H9 (cell line): ENCODE measurements around the gene SREBF2. TPM values are rescaled to one million over a fixed set of nuclear protein-coding genes. Genes with fewer than 3 reads are reported as not detected.

ENCODE experiments used
- DNase-seq: peaks from one replicate; pipeline ENCODE4 v3.0.0-alpha.2; 2017
- H2AFZ ChIP-seq: one replicate; pipeline ENCODE4 v1.6.1; 2013; ENCODE audit warnings: mild to moderate bottlenecking, low read length, control low read depth, moderate library complexity
- H2AK5ac ChIP-seq: 2 replicates; pipeline ENCODE4 v1.6.1; 2013; ENCODE audit warnings: low read length, control low read depth, mixed read lengths; ENCODE audit not compliant: insufficient read length
- H2BK120ac ChIP-seq: one replicate; pipeline ENCODE4 v1.6.1; 2013; ENCODE audit warnings: low read depth, mild to moderate bottlenecking, low read length, control low read depth, inconsistent platforms; ENCODE audit not compliant: poor library complexity, severe bottlenecking
- H2BK12ac ChIP-seq: 2 replicates; pipeline ENCODE4 v1.6.1; 2013; ENCODE audit warnings: low read length, control low read depth, mixed read lengths, low read depth; ENCODE audit not compliant: insufficient read length
- H2BK15ac ChIP-seq: 2 replicates; pipeline ENCODE4 v1.6.1; 2013; ENCODE audit warnings: low read depth, low read length, control low read depth
- H2BK20ac ChIP-seq: one replicate; pipeline ENCODE4 v1.6.1; 2013; ENCODE audit warnings: low read depth, mild to moderate bottlenecking, low read length, control low read depth, inconsistent platforms; ENCODE audit not compliant: poor library complexity, severe bottlenecking
- H2BK5ac ChIP-seq: 2 replicates; pipeline ENCODE4 v1.6.1; 2013; ENCODE audit warnings: low read length, control low read depth, mixed read lengths; ENCODE audit not compliant: insufficient read length
- H3K14ac ChIP-seq: 2 replicates; pipeline ENCODE4 v1.6.1; 2013; ENCODE audit warnings: low read length, control low read depth; ENCODE audit not compliant: insufficient read depth
- H3K18ac ChIP-seq: 2 replicates; pipeline ENCODE4 v1.6.1; 2013; ENCODE audit warnings: low read depth, mild to moderate bottlenecking, mixed read lengths, low read length, control low read depth; ENCODE audit not compliant: insufficient read length
- H3K23ac ChIP-seq: 2 replicates; pipeline ENCODE4 v1.6.1; 2013; ENCODE audit warnings: low read length, control low read depth, mixed read lengths, low read depth; ENCODE audit not compliant: insufficient read length
- H3K23me2 ChIP-seq: 2 replicates; pipeline ENCODE4 v1.6.1; 2013; ENCODE audit warnings: low read depth, mild to moderate bottlenecking, mixed read lengths, low read length, control low read depth; ENCODE audit not compliant: insufficient read length, poor library complexity, severe bottlenecking
- H3K27ac ChIP-seq: 2 replicates; pipeline ENCODE4 v1.5.1; 2013; ENCODE audit warnings: low read length, control low read depth, mixed read lengths, low read depth; ENCODE audit not compliant: insufficient read length
- H3K27me3 ChIP-seq: 2 replicates; pipeline ENCODE4 v1.6.1; 2013; ENCODE audit warnings: low read length, control low read depth, inconsistent platforms; ENCODE audit not compliant: insufficient read depth
- H3K4ac ChIP-seq: 2 replicates; pipeline ENCODE4 v1.6.1; 2013; ENCODE audit warnings: low read depth, mild to moderate bottlenecking, control low read depth, inconsistent platforms, low read length, moderate library complexity
- H3K4me1 ChIP-seq: 2 replicates; pipeline ENCODE4 v1.6.1; 2013; ENCODE audit warnings: low read length, control low read depth, inconsistent platforms; ENCODE audit not compliant: insufficient read depth
- H3K4me2 ChIP-seq: 2 replicates; pipeline ENCODE4 v1.6.1; 2013; ENCODE audit warnings: low read length, control low read depth, mixed read lengths; ENCODE audit not compliant: insufficient read length, insufficient read depth
- H3K56ac ChIP-seq: 2 replicates; pipeline ENCODE4 v1.6.1; 2013; ENCODE audit warnings: low read depth, mild to moderate bottlenecking, mixed read lengths, low read length, control low read depth; ENCODE audit not compliant: insufficient read length
- H3K79me1 ChIP-seq: 2 replicates; pipeline ENCODE4 v1.6.1; 2013; ENCODE audit warnings: low read depth, mild to moderate bottlenecking, moderate library complexity, low read length, control low read depth, inconsistent platforms; ENCODE audit not compliant: insufficient read depth, poor library complexity, severe bottlenecking
- H3K79me2 ChIP-seq: 2 replicates; pipeline ENCODE4 v1.6.1; 2013; ENCODE audit warnings: low read length, control low read depth, inconsistent platforms; ENCODE audit not compliant: insufficient read depth
- H3K9ac ChIP-seq: 2 replicates; pipeline ENCODE4 v1.6.1; 2013; ENCODE audit warnings: low read length, control low read depth, mixed read lengths; ENCODE audit not compliant: insufficient read length; ENCODE audit errors: extremely low read depth
- H3K9me3 ChIP-seq: one replicate; pipeline ENCODE4 v1.6.1; 2013; ENCODE audit warnings: low read depth, low read length, inconsistent platforms; ENCODE audit not compliant: control insufficient read depth
- H3T11ph ChIP-seq: one replicate; pipeline ENCODE4 v1.6.1; 2013; ENCODE audit warnings: mild to moderate bottlenecking, low read length, control low read depth, inconsistent platforms
- H4K20me1 ChIP-seq: one replicate; pipeline ENCODE4 v1.6.1; 2013; ENCODE audit not compliant: control insufficient read depth, insufficient read length, insufficient read depth
- H4K5ac ChIP-seq: 2 replicates; pipeline ENCODE4 v1.6.1; 2013; ENCODE audit warnings: low read depth, mild to moderate bottlenecking, mixed read lengths, low read length, control low read depth; ENCODE audit not compliant: insufficient read length
- H4K8ac ChIP-seq: replicated peaks from 2 replicates; pipeline ENCODE4 v1.6.1; 2013; ENCODE audit warnings: low read length, control low read depth, mixed read lengths, low read depth; ENCODE audit not compliant: insufficient read length
- H4K91ac ChIP-seq: 2 replicates; pipeline ENCODE4 v1.6.1; 2013; ENCODE audit warnings: low read depth, mild to moderate bottlenecking, moderate library complexity, mixed read lengths, low read length, control low read depth; ENCODE audit not compliant: insufficient read length
- H3K27ac Mint-ChIP-seq, 3 experiments: 2 replicates in 2 of 3; 3 replicates in 1 of 3; pipeline ENCODE4 v1.8.0; 2020 to 2021; ENCODE audit warnings: mixed read lengths in 3 of 3, mild to moderate bottlenecking in 1 of 3, moderate library complexity in 1 of 3
- H3K27me3 Mint-ChIP-seq: 2 replicates; pipeline ENCODE4 v1.8.0; 2021; ENCODE audit warnings: low read depth, mild to moderate bottlenecking, moderate library complexity, mixed read lengths
- H3K36me3 Mint-ChIP-seq, 3 experiments: 2 replicates in 2 of 3; 3 replicates in 1 of 3; pipeline ENCODE4 v1.8.0; 2020 to 2021; ENCODE audit warnings: low read depth in 3 of 3, mixed read lengths in 3 of 3; ENCODE audit not compliant: insufficient read depth in 1 of 3
- H3K4me1 Mint-ChIP-seq, 2 experiments: 2 replicates each; pipeline ENCODE4 v1.8.0; 2020; ENCODE audit warnings: mixed read lengths in 2 of 2
- H3K4me3 Mint-ChIP-seq, 2 experiments: 2 replicates in 1 of 2; 3 replicates in 1 of 2; pipeline ENCODE4 v1.8.0; 2020 to 2021; ENCODE audit warnings: mild to moderate bottlenecking in 2 of 2, mixed read lengths in 2 of 2, moderate library complexity in 1 of 2
- H3K9me3 Mint-ChIP-seq, 2 experiments: 2 replicates in 1 of 2; 3 replicates in 1 of 2; pipeline ENCODE4 v1.8.0; 2020; ENCODE audit warnings: mild to moderate bottlenecking in 2 of 2, mixed read lengths in 2 of 2, moderate library complexity in 1 of 2
- WGBS: extraction: QIAGEN DNeasy Blood & Tissue Kit; methylation state at CpG from one replicate; pipeline ENCODE4 v1.1.7; 2013; ENCODE audit warnings: missing lambda C conversion rate, low lambda C conversion rate, mixed read lengths; ENCODE audit not compliant: insufficient read length; ENCODE audit errors: extremely low coverage; 5-methylcytosine and 5-hydroxymethylcytosine counted together
- total RNA-seq: library from RNA; stranded (reverse); gene quantifications from 2 replicates; pipeline ENCODE4 v1.2.1, GENCODE V29; 2021
- TF ChIP-seq, protein P1 (sequence below): fragments of 200-600 bp; sonication (generic); conservative IDR thresholded peaks from 3 replicates; pipeline ENCODE4 v1.8.0; 2021; ENCODE audit warnings: antibody characterized with exemption, mild to moderate bottlenecking

Gene SREBF2
- total RNA-seq, 1 experiment from 2014 or later = 146 TPM

GRCh38 chr22:41949297-41949965 lies 116.5 kb downstream of the SREBF2 start:
- no peak overlapping the region for H3K4ac ChIP-seq
- no peak overlapping the region for H2AFZ ChIP-seq
- no peak overlapping the region for H3K56ac ChIP-seq
- no peak overlapping the region for H4K8ac ChIP-seq
- no peak overlapping the region for H3K4me3 Mint-ChIP-seq
- H3K9me3 Mint-ChIP-seq = no peaks in the 10 kb centered on the region
- H3K9me3 ChIP-seq = no peaks in the 10 kb centered on the region
- H3K9ac ChIP-seq = no peak overlapping the region
- H2AK5ac ChIP-seq = no peak overlapping the region
- TF ChIP-seq, protein P1, sequence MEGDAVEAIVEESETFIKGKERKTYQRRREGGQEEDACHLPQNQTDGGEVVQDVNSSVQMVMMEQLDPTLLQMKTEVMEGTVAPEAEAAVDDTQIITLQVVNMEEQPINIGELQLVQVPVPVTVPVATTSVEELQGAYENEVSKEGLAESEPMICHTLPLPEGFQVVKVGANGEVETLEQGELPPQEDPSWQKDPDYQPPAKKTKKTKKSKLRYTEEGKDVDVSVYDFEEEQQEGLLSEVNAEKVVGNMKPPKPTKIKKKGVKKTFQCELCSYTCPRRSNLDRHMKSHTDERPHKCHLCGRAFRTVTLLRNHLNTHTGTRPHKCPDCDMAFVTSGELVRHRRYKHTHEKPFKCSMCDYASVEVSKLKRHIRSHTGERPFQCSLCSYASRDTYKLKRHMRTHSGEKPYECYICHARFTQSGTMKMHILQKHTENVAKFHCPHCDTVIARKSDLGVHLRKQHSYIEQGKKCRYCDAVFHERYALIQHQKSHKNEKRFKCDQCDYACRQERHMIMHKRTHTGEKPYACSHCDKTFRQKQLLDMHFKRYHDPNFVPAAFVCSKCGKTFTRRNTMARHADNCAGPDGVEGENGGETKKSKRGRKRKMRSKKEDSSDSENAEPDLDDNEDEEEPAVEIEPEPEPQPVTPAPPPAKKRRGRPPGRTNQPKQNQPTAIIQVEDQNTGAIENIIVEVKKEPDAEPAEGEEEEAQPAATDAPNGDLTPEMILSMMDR = no peak
- no peak overlapping the region for H2BK20ac ChIP-seq
- no CpG with 5 or more reads among the region's 7 CpGs for WGBS
- H3K79me2 ChIP-seq = no peaks in the 10 kb centered on the region; the same call in 1 of the 2 replicates
- H2BK120ac ChIP-seq = no peak overlapping the region
- H3K23me2 ChIP-seq = peaks cover 9% of the 10 kb centered on the region
- H3K18ac ChIP-seq = no peak overlapping the region
- H3K14ac ChIP-seq = no peak overlapping the region
- peaks cover 10 to 15% (median 13%) of the 10 kb centered on the region in 3 experiments; a peak in 6 of 7 replicates for H3K36me3 Mint-ChIP-seq
- H2BK15ac ChIP-seq = no peak overlapping the region
- no peak overlapping the region for H4K5ac ChIP-seq
- no peak overlapping the region for H3K4me2 ChIP-seq
- peak overlapping the region in 1 of 3 experiments; percentile 57; a peak in 2 of 7 replicates for H3K27ac Mint-ChIP-seq
- no peaks in the 10 kb centered on the region for H4K20me1 ChIP-seq
- no peak for DNase-seq
- no peaks in the 10 kb centered on the region for H3K79me1 ChIP-seq
- H4K91ac ChIP-seq = no peak overlapping the region
- H3K27me3 ChIP-seq = no peaks in the 10 kb centered on the region
- H3K27me3 Mint-ChIP-seq = peaks cover 3% of the 10 kb centered on the region
- H3K27ac ChIP-seq = no peak overlapping the region
- no peak overlapping the region for H2BK12ac ChIP-seq
- peaks cover 3% of the 10 kb centered on the region; the same call in 1 of the 2 replicates for H3K4me1 ChIP-seq
- H2BK5ac ChIP-seq = no peak overlapping the region
- H3K4me1 Mint-ChIP-seq = peaks cover 22 to 49% of the 10 kb centered on the region in 2 experiments
- H3K23ac ChIP-seq = no peak overlapping the region
- no peak overlapping the region for H3T11ph ChIP-seq
